Measurements from ENCODE around the gene PPY.

DNA sequence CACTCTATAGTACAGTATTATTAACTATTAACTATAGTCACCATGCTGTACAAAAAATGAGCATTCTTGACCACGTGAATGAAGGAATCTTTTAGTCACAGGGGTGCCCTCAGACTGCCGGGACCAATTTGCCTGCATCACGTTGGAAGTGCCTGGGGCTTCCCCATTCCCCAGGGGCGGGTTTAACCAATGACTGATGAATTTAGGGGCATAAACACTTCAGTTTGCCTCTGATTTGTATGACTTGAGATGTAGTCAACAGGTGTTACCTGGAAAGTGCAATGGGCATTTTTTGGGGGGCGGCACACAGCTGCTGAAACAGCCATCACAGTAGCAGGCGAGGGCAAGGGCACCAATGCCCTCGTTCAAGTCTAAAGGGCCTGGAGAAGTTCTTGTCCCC lies 20.2 kb upstream of the PPY start:
- TF ChIP-seq, protein P1, sequence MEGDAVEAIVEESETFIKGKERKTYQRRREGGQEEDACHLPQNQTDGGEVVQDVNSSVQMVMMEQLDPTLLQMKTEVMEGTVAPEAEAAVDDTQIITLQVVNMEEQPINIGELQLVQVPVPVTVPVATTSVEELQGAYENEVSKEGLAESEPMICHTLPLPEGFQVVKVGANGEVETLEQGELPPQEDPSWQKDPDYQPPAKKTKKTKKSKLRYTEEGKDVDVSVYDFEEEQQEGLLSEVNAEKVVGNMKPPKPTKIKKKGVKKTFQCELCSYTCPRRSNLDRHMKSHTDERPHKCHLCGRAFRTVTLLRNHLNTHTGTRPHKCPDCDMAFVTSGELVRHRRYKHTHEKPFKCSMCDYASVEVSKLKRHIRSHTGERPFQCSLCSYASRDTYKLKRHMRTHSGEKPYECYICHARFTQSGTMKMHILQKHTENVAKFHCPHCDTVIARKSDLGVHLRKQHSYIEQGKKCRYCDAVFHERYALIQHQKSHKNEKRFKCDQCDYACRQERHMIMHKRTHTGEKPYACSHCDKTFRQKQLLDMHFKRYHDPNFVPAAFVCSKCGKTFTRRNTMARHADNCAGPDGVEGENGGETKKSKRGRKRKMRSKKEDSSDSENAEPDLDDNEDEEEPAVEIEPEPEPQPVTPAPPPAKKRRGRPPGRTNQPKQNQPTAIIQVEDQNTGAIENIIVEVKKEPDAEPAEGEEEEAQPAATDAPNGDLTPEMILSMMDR (IDR thresholded peaks at IDR 0.05): no peak
- TF ChIP-seq POLR2A (IDR thresholded peaks at IDR 0.05): no peak
